K562 (cell line): ENCODE measurements around the gene ZDHHC8. TPM values are rescaled to one million over a fixed set of nuclear protein-coding genes. Genes with fewer than 3 reads are reported as not detected.

Experiments used
- ARID1B ChIP-seq: fragments of 450-650 bp; IDR thresholded peaks from 2 replicates; pipeline ENCODE4 v1.6.1; 2016; ENCODE audit warnings: antibody characterized with exemption, mild to moderate bottlenecking, inconsistent platforms
- ARID2 ChIP-seq: fragments of 450-650 bp; IDR thresholded peaks from 2 replicates; pipeline ENCODE4 v1.6.1; 2017; ENCODE audit warnings: antibody characterized with exemption, mild to moderate bottlenecking
- ARNT ChIP-seq, 2 experiments: fragments of 450-650 bp; IDR thresholded peaks; 2 replicates each; pipeline ENCODE4 v1.6.1; 2016; ENCODE audit warnings: mild to moderate bottlenecking in 1 of 2
- BCOR ChIP-seq: fragments of 450-650 bp; IDR thresholded peaks from 2 replicates; pipeline ENCODE4 v1.6.1; 2016
- BHLHE40 ChIP-seq: IDR thresholded peaks from 2 replicates; pipeline ENCODE4 v1.6.1; 2011; ENCODE audit warnings: low read length, improper control_type of control experiment
- CAMTA2 ChIP-seq: fragments of 250-450 bp; sonication (Bioruptor Pico); conservative IDR thresholded peaks from 2 replicates; pipeline ENCODE4 v1.5.1; 2022
- CTCF ChIP-seq, 3 experiments: IDR thresholded peaks in 2 of 3; conservative IDR thresholded peaks in 1 of 3; 2 replicates each; pipeline ENCODE4 v1.5.1; 2011 to 2012; ENCODE audit warnings: low read length in 3 of 3, mild to moderate bottlenecking in 3 of 3, control low read depth in 2 of 3, improper control_type of control experiment in 1 of 3, inconsistent platforms in 1 of 3, low read depth in 1 of 3, mixed read lengths in 1 of 3, moderate library complexity in 1 of 3; ENCODE audit not compliant: insufficient read depth in 2 of 3
- HSF4 ChIP-seq: fragments of 250-450 bp; sonication (Bioruptor Pico); IDR thresholded peaks from 2 replicates; pipeline ENCODE4 v2.1.2; 2022; ENCODE audit warnings: mild to moderate bottlenecking, moderate library complexity, borderline replicate concordance
- MTA3 ChIP-seq: fragments of 450-650 bp; formaldehyde crosslinking; IDR thresholded peaks from 2 replicates; pipeline ENCODE4 v1.6.1; 2017; ENCODE audit warnings: mild to moderate bottlenecking, borderline replicate concordance
- SIN3A ChIP-seq, 2 experiments: fragments of 150-350 bp in 1 of 2; IDR thresholded peaks; 2 replicates each; pipeline ENCODE4 v1.6.1; 2011 to 2016; ENCODE audit warnings: borderline replicate concordance in 2 of 2, low read depth in 2 of 2, low read length in 2 of 2, mild to moderate bottlenecking in 2 of 2, moderate library complexity in 2 of 2; ENCODE audit not compliant: control insufficient read depth in 1 of 2
- SRF ChIP-seq, 2 experiments: fragments of 250-450, 450-650 bp in 1 of 2; sonication (Bioruptor Pico) in 1 of 2; sonication (generic) in 1 of 2; formaldehyde crosslinking; IDR thresholded peaks; 2 replicates each; pipeline versions ENCODE4 v1.5.0 to v1.5.1; 2020 to 2022; ENCODE audit warnings: mild to moderate bottlenecking in 1 of 2, missing genetic modification reagents in 1 of 2
- TFAM ChIP-seq: fragments of 250-450 bp; sonication (Bioruptor Pico); conservative IDR thresholded peaks from 2 replicates; pipeline ENCODE4 v1.5.0; 2021; ENCODE audit warnings: mild to moderate bottlenecking, moderate library complexity
- U2AF2 ChIP-seq: fragments of 200-400 bp; formaldehyde crosslinking; optimal IDR thresholded peaks from 2 replicates; pipeline ENCODE3; 2017; ENCODE audit warnings: low read depth, mild to moderate bottlenecking, low read length
- USF1 ChIP-seq: sonication (generic); formaldehyde crosslinking; IDR thresholded peaks from 2 replicates; pipeline ENCODE4 v1.9.0; 2022; ENCODE audit warnings: mild to moderate bottlenecking, missing genetic modification reagents
- ZNF253 ChIP-seq: fragments of 250-450 bp; sonication (Bioruptor Pico); conservative IDR thresholded peaks from 2 replicates; pipeline ENCODE4 v1.6.1; 2021; ENCODE audit warnings: mild to moderate bottlenecking
- ZNF282 ChIP-seq: sonication (generic); formaldehyde crosslinking; IDR thresholded peaks from 2 replicates; pipeline ENCODE4 v1.8.1; 2023; ENCODE audit warnings: missing genetic modification reagents
- ZNF445 ChIP-seq: fragments of 250-450 bp; sonication (Bioruptor Pico); IDR thresholded peaks from 2 replicates; pipeline ENCODE4 v1.4.0; 2020; ENCODE audit warnings: low read depth, mild to moderate bottlenecking, moderate library complexity
- ZNF644 ChIP-seq: fragments of 200-800 bp; sonication (Bioruptor generic); IDR thresholded peaks from 2 replicates; pipeline ENCODE4 v1.6.1; 2016; ENCODE audit warnings: low read depth, missing genetic modification characterization, missing compliant biosample characterization
- ZNF778 ChIP-seq: fragments of 450-650 bp; formaldehyde crosslinking; IDR thresholded peaks from 2 replicates; pipeline ENCODE4 v1.4.0; 2020; ENCODE audit warnings: mild to moderate bottlenecking, moderate library complexity
- polyA plus RNA-seq, 8 experiments: library from polyadenylated mRNA; depleted of rRNA in 4 of 8; stranded (reverse) in 5 of 8; unstranded in 3 of 8; fragments of >200 nt; fragmentation: Nextera tagmentation in 2 of 8; fragmentation: Illumina TruSeq in 1 of 8; extraction: Ambion mirVana in 2 of 8; extraction: Trizol in 1 of 8; gene quantifications; 2 replicates each; pipeline versions ENCODE4 v1.2.1 to v1.2.3, GENCODE V29; 2011 to 2014; ENCODE audit warnings: inconsistent platforms in 1 of 8, missing spikeins in 1 of 8
- total RNA-seq, 7 experiments: library from RNA; depleted of rRNA in 6 of 7; stranded (reverse); fragments of >200 nt in 6 of 7; fragmentation: Illumina TruSeq in 2 of 7; extraction: Trizol in 2 of 7; gene quantifications; 2 replicates each; pipeline versions ENCODE4 v1.2.1 to v1.2.3, GENCODE V29; 2011 to 2021; ENCODE audit warnings: low replicate concordance in 1 of 7
- TF ChIP-seq, protein P1 (sequence below): fragments of 250-450 bp; sonication (Bioruptor Pico); IDR thresholded peaks from 2 replicates; pipeline ENCODE4 v1.6.1; 2021; ENCODE audit warnings: mild to moderate bottlenecking
- TF ChIP-seq, protein P2 (sequence below): fragments of 450-650 bp; IDR thresholded peaks from one replicate; pipeline ENCODE4 v1.6.1; 2018; ENCODE audit warnings: mild to moderate bottlenecking, moderate library complexity; ENCODE audit not compliant: partially characterized antibody
- TF ChIP-seq, protein P3 (sequence below): fragments of 450-650 bp; IDR thresholded peaks from 2 replicates; pipeline ENCODE4 v1.6.1; 2016

ZDHHC8 gene
- total and polyA plus RNA-seq, 9 of the 15 experiments (the other 6 are each of a cell fraction or from before 2014, with no cell fraction given): 0.04 to 109 (median 16.4) TPM

DNA sequence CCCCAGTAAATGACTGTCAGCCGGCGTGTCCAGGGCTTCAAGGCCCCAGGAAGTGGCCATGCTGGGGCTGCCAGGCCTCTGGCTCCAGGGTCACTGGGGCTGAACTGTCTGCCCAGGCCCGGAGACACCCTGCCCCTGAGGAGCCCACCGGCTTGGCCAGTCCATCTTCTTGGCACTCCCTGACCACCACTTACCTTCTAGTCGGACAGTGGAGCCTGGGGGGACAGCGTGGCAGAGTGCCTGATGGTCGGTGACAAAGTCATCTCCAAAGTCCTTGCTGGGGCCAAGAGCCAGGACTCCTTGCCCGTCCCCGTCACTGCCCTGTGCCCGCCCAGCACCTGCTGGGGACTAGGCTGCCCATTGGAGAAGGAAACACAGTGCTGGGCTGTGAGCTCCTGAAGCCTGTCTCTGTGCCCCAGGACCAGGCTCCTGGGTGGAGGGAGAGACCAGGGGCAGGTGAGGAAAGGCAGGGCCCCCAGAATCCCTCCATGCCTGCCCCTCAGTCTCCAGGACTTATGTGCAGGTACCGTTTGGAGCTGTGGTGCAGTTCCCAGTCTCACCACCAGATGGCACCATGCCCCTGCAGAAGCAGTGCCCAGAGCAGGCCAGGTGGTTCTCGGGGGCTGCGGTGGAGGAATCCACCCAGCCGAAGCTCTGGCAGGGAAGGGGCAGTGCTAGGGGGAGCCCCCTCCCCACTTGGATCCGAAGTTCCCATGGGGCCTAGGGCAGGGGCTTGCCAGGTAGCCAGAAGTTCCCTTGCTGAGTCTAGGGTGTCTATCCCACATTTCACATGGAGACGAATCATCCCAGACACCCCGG is 25.2 kb downstream of the ZDHHC8 start (continued):
- TF ChIP-seq ZNF644 (tag) (no peak), SRF (CRISPR knock-in tag; IDR thresholded peaks at IDR 0.05) (peak in 1 of 2 experiments; percentile 49; a peak in 1 of 4 replicates), ZNF445 (no peak), ARID2 (peak; percentile 100), ARNT (IDR thresholded peaks at IDR 0.05) (no peak), U2AF2 (no peak), ZNF778 (no peak), ARID1B (no peak; the same call in 1 of the 2 replicates), USF1 (CRISPR knock-in tag) (peak; percentile 61), CAMTA2 (CRISPR knock-in tag) (0 out of 2 replicates have a peak, but pooled peaks have one; percentile 85), BHLHE40 (peak; percentile 71; the same call in 1 of the 2 replicates), MTA3 (peak; percentile 89; the same call in 1 of the 2 replicates), BCOR (peak; percentile 52; the same call in 1 of the 2 replicates), CTCF (IDR thresholded peaks at IDR 0.05 in 2 of 3, conservative IDR thresholded peaks at IDR 0.05 in 1 of 3; ENCODE audit: insufficient read depth in 2 of 3, low read depth in 1 of 3, low read length in 3 of 3) (peak; percentile 99 to 100 (median 100)), HSF4 (CRISPR knock-in tag) (0 out of 2 replicates have a peak, but pooled peaks have one; percentile 53), SIN3A (IDR thresholded peaks at IDR 0.05; ENCODE audit: borderline replicate concordance in 2 of 2, control insufficient read depth in 1 of 2, low read depth in 2 of 2, low read length in 2 of 2) (no peak), ZNF282 (CRISPR knock-in tag) (0 out of 2 replicates have a peak, but pooled peaks have one; percentile 57), TFAM (CRISPR knock-in tag) (no peak), ZNF253 (CRISPR knock-in tag) (no peak)
- TF ChIP-seq, protein P1, sequence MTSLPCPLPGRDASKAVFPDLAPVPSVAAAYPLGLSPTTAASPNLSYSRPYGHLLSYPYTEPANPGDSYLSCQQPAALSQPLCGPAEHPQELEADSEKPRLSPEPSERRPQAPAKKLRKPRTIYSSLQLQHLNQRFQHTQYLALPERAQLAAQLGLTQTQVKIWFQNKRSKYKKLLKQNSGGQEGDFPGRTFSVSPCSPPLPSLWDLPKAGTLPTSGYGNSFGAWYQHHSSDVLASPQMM (CRISPR knock-in tag): no peak
- TF ChIP-seq, protein P2, sequence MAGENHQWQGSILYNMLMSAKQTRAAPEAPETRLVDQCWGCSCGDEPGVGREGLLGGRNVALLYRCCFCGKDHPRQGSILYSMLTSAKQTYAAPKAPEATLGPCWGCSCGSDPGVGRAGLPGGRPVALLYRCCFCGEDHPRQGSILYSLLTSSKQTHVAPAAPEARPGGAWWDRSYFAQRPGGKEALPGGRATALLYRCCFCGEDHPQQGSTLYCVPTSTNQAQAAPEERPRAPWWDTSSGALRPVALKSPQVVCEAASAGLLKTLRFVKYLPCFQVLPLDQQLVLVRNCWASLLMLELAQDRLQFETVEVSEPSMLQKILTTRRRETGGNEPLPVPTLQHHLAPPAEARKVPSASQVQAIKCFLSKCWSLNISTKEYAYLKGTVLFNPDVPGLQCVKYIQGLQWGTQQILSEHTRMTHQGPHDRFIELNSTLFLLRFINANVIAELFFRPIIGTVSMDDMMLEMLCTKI: no peak
- TF ChIP-seq, protein P3, sequence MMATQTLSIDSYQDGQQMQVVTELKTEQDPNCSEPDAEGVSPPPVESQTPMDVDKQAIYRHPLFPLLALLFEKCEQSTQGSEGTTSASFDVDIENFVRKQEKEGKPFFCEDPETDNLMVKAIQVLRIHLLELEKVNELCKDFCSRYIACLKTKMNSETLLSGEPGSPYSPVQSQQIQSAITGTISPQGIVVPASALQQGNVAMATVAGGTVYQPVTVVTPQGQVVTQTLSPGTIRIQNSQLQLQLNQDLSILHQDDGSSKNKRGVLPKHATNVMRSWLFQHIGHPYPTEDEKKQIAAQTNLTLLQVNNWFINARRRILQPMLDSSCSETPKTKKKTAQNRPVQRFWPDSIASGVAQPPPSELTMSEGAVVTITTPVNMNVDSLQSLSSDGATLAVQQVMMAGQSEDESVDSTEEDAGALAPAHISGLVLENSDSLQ: no peak
